Measurements from ENCODE around the gene SH2D3C. TPM values are rescaled to one million over a fixed set of nuclear protein-coding genes. Genes with fewer than 3 reads are reported as not detected.

SH2D3C gene
- total and polyA plus RNA-seq, 2 of the 4 experiments (the other 2 are of a cell fraction) = under 0.01 to 0.24 TPM

- Histone ChIP-seq H2AK9ac (replicated peaks; ENCODE audit: low read depth, low read length, poor library complexity) (no peak overlapping the region), H2BK120ac (ENCODE audit: low read depth, low read length) (no peak overlapping the region), H4K5ac (ENCODE audit: low read depth, low read length) (no peak overlapping the region), H3K23ac (ENCODE audit: low read depth, low read length) (no peak overlapping the region), H3K18ac (ENCODE audit: low read depth, low read length) (no peak overlapping the region), H3K36me3 (ENCODE audit: control insufficient read depth, insufficient read depth, low read length) (no peaks in the 10 kb centered on the region), H3K27me3 (ENCODE audit: control insufficient read depth, insufficient read depth, low read length) (peaks cover 35% of the 10 kb centered on the region), H3K4me2 (ENCODE audit: low read depth, low read length) (no peak overlapping the region), H3K14ac (replicated peaks; ENCODE audit: low read depth, low read length) (no peak overlapping the region), H3K56ac (ENCODE audit: extremely low read depth, insufficient read depth, low read length) (no peak overlapping the region), H3K27ac (ENCODE audit: insufficient read depth, low read length) (no peak overlapping the region), H2BK5ac (ENCODE audit: low read depth, low read length, poor library complexity, severe bottlenecking) (no peak overlapping the region), H3K9me1 (ENCODE audit: insufficient read depth, low read length) (no peaks in the 10 kb centered on the region), H3K4ac (ENCODE audit: low read depth, low read length) (no peak overlapping the region), H4K8ac (ENCODE audit: low read depth in 2 of 2, low read length in 2 of 2) (no peak overlapping the region), H3K9ac (ENCODE audit: low read depth, low read length) (no peak overlapping the region), H3K9me3 (ENCODE audit: control insufficient read depth, insufficient read depth, low read length) (no peaks in the 10 kb centered on the region), H2BK15ac (ENCODE audit: low read depth, low read length) (no peak overlapping the region), H2AK5ac (ENCODE audit: low read depth, low read length) (no peak overlapping the region), H3K4me1 (ENCODE audit: control insufficient read depth, insufficient read depth, low read length) (no peaks in the 10 kb centered on the region), H4K20me1 (ENCODE audit: insufficient read depth, low read length) (no peaks in the 10 kb centered on the region), H2BK20ac (ENCODE audit: low read depth, low read length) (no peak overlapping the region), H3K79me1 (ENCODE audit: low read depth in 1 of 2, low read length in 2 of 2) (no peaks in the 10 kb centered on the region), H3K4me3 (ENCODE audit: insufficient read depth, low read depth, low read length) (no peak overlapping the region), H4K91ac (ENCODE audit: insufficient read depth, low read depth, low read length) (no peak overlapping the region), H2AFZ (replicated peaks; ENCODE audit: low read length, poor library complexity) (no peak overlapping the region)
- no CpG with 5 or more reads among the region's 5 CpGs for WGBS, 2 experiments (ENCODE audit: extremely low coverage in 2 of 2, insufficient read length in 1 of 2)
- ChIA-PET POLR2A (ENCODE audit: unreplicated experiment) (no interaction called here), CTCF (no interaction called here)
- DNase-seq = no peak
- TF ChIP-seq CTCF (conservative IDR thresholded peaks at IDR 0.05; ENCODE audit: low read depth, low read length) (no peak), RFX5 (IDR thresholded peaks at IDR 0.05; ENCODE audit: low read depth, low read length) (no peak), MAFK (IDR thresholded peaks at IDR 0.05; ENCODE audit: low read depth, low read length) (no peak), SMC3 (IDR thresholded peaks at IDR 0.05; ENCODE audit: low read depth, low read length) (no peak), POLR2A (IDR thresholded peaks at IDR 0.05; ENCODE audit: low read depth, low read length) (no peak), CHD1 (IDR thresholded peaks at IDR 0.05; ENCODE audit: low read depth, low read length) (no peak), MXI1 (IDR thresholded peaks at IDR 0.05; ENCODE audit: borderline replicate concordance, low read depth, low read length) (no peak), BHLHE40 (IDR thresholded peaks at IDR 0.05; ENCODE audit: low read depth, low read length) (no peak), MAZ (IDR thresholded peaks at IDR 0.05; ENCODE audit: borderline replicate concordance, low read depth, low read length) (no peak), RAD21 (IDR thresholded peaks at IDR 0.05; ENCODE audit: low read length) (no peak), USF2 (IDR thresholded peaks at IDR 0.05; ENCODE audit: low read depth, low read length) (no peak), RCOR1 (IDR thresholded peaks at IDR 0.05; ENCODE audit: insufficient replicate concordance, low read length) (no peak)
- intact Hi-C loops (cut with micrococcal nuclease) (no loop called here), dilution Hi-C loops (cut with HindIII; ENCODE audit: low sequenced_read_pairs, unreplicated experiment) (no loop called here), in situ Hi-C loops (cut with MboI; ENCODE audit: low sequenced_read_pairs) (no loop called here)
- BruUV-seq (replicated peaks) = no TSS peak
- ATAC-seq (ENCODE audit: low read depth) = no peak
Measured at GRCh38 chr9:127761491-127761956, 16.9 kb downstream of the SH2D3C start.

All from IMR-90 (cell line).